Measurements from ENCODE around the gene SARM1. TPM values are rescaled to one million over a fixed set of nuclear protein-coding genes. Genes with fewer than 3 reads are reported as not detected.

The SARM1 gene
- total RNA-seq, 1 experiment from 2014 or later: 17.4 TPM

DNA sequence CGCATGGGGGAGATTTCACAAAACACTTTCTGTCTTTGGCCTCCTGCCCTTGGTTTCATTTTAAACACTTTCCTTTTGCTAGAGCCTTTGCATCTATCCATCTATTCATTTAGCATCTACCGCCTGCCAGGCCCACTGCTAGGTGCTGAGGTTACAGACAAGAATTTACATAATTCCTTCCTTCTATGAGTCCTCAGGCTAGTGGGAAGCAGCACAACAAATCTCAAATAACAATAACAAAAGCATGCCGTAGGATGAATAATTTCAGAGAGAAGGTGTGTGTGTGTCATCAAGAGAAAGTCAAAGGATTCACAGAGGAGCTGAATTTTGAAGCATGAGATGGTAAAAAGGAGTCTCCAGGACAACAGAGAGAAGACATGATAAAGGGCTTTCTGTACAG is 40.6 kb downstream of the SARM1 start:
- no peaks in the 10 kb centered on the region for H3K27me3 ChIP-seq (ENCODE audit: control insufficient read depth, insufficient read depth, low read length)
- intact Hi-C loops (cut with micrococcal nuclease; ENCODE audit: unreplicated experiment): no loop called here
- ATAC-seq (no peak), DNase-seq (ENCODE audit: low read depth, low spot score) (no peak)
- H3K27ac ChIP-seq (ENCODE audit: low read length): no peak overlapping the region
- H3K4me3 ChIP-seq (ENCODE audit: low read depth in 2 of 2, low read length in 2 of 2): no peak overlapping the region
- no TSS peak for BruUV-seq (replicated peaks)
- no peaks in the 10 kb centered on the region for H3K36me3 ChIP-seq (ENCODE audit: control insufficient read depth, insufficient read depth, low read length)
- no peaks in the 10 kb centered on the region for H3K4me1 ChIP-seq (ENCODE audit: control insufficient read depth, insufficient read depth, low read length)
- H3K9me3 ChIP-seq (ENCODE audit: control insufficient read depth, insufficient read depth, low read depth, low read length): no peaks in the 10 kb centered on the region
- ChIA-PET POLR2A (no interaction called here), CTCF (no interaction called here)
- TF ChIP-seq POLR2AphosphoS5 (IDR thresholded peaks at IDR 0.05; ENCODE audit: low read depth, low read length): no peak
- in situ Hi-C loops (cut with HindIII; ENCODE audit: low pct_unique_long_range_greater_than_20kb, low sequenced_read_pairs): no loop called here

DNA sequence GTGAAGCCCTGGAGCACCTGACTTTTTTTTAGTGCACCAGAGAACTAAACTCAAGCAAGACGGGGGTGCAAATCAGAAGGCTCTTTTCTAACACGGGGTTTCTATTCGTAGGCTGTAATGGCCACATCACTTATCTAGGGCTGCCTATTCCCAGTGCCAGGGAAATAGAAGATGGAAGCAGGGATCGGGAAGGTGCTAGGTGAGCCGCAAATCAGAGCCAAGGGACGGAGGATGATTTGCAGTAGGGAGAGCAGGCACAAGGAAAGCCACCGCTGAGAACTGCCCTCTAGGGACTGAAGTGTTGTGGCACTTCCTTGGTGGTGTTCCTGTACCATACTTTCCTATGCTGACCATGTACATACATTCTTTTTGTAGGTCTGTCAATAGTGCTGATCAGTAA is 42.3 kb downstream of the SARM1 start:
- H3K27ac ChIP-seq (ENCODE audit: low read length): no peak overlapping the region
- no peaks in the 10 kb centered on the region for H3K4me1 ChIP-seq (ENCODE audit: control insufficient read depth, insufficient read depth, low read length)
- POLR2A ChIA-PET: no interaction called here
- H3K36me3 ChIP-seq (ENCODE audit: control insufficient read depth, insufficient read depth, low read length): no peaks in the 10 kb centered on the region
- TF ChIP-seq POLR2AphosphoS5 (IDR thresholded peaks at IDR 0.05; ENCODE audit: low read depth, low read length): no peak
- TF ChIP-seq, protein P1, sequence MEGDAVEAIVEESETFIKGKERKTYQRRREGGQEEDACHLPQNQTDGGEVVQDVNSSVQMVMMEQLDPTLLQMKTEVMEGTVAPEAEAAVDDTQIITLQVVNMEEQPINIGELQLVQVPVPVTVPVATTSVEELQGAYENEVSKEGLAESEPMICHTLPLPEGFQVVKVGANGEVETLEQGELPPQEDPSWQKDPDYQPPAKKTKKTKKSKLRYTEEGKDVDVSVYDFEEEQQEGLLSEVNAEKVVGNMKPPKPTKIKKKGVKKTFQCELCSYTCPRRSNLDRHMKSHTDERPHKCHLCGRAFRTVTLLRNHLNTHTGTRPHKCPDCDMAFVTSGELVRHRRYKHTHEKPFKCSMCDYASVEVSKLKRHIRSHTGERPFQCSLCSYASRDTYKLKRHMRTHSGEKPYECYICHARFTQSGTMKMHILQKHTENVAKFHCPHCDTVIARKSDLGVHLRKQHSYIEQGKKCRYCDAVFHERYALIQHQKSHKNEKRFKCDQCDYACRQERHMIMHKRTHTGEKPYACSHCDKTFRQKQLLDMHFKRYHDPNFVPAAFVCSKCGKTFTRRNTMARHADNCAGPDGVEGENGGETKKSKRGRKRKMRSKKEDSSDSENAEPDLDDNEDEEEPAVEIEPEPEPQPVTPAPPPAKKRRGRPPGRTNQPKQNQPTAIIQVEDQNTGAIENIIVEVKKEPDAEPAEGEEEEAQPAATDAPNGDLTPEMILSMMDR (IDR thresholded peaks at IDR 0.05): peak; percentile 12; the same call in 1 of the 2 replicates
- no peak overlapping the region for H3K4me3 ChIP-seq (ENCODE audit: low read depth in 2 of 2, low read length in 2 of 2)
- intact Hi-C loops (cut with micrococcal nuclease; ENCODE audit: unreplicated experiment): no loop called here
- ATAC-seq (no peak), DNase-seq (ENCODE audit: low read depth, low spot score) (no peak)
- CTCF ChIA-PET: no interaction called here
- in situ Hi-C loops (cut with HindIII; ENCODE audit: low pct_unique_long_range_greater_than_20kb, low sequenced_read_pairs): no loop called here
- H3K9me3 ChIP-seq (ENCODE audit: control insufficient read depth, insufficient read depth, low read depth, low read length): no peaks in the 10 kb centered on the region
- no peaks in the 10 kb centered on the region for H3K27me3 ChIP-seq (ENCODE audit: control insufficient read depth, insufficient read depth, low read length)
- no TSS peak for BruUV-seq (replicated peaks)

DNA sequence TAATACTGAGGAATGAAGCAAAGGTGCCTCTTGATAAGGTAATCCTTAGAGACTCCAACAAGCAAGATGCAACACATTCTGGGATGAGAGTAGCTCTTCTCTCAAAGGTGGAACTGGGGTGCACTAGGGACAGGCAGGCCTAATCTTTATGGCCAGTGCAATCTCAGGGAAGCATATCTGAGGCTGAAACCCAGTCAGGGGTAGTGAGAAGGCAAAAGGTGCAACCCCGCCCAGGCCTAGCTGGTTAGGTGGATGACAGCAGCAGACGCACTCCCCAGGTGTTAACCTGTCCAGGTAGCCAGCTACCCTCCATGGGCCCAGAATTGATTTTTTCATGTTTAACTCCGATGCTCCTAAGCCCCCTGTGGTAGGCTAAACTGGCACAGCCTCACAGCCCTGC is 44.4 kb downstream of the SARM1 start:
- in situ Hi-C loops (cut with HindIII; ENCODE audit: low pct_unique_long_range_greater_than_20kb, low sequenced_read_pairs): no loop called here
- no TSS peak for BruUV-seq (replicated peaks)
- ATAC-seq: no peak
- H3K27me3 ChIP-seq (ENCODE audit: control insufficient read depth, insufficient read depth, low read length): no peaks in the 10 kb centered on the region
- H3K27ac ChIP-seq (ENCODE audit: low read length): no peak overlapping the region
- POLR2A ChIA-PET: interaction anchor here (0.7 kb wide), 1 partner anchor 14 kb away, joined by 4 read pairs; no protein-coding TSS in a partner anchor
- CTCF ChIA-PET: interaction anchor here (0.6 to 1.8 kb wide), 3 partner anchors 11 to 135 kb away, joined by 3 to 8 read pairs (median 3); no protein-coding TSS in a partner anchor
- H3K4me3 ChIP-seq (ENCODE audit: low read depth in 2 of 2, low read length in 2 of 2): no peak overlapping the region
- no peak for TF ChIP-seq SIN3A (IDR thresholded peaks at IDR 0.05; ENCODE audit: borderline replicate concordance, insufficient read depth, low read depth, low read length)
- no peak for TF ChIP-seq POLR2AphosphoS5 (IDR thresholded peaks at IDR 0.05; ENCODE audit: low read depth, low read length)
- no peak for TF ChIP-seq TCF7L2 (IDR thresholded peaks at IDR 0.05; ENCODE audit: low read depth, low read length)
- TF ChIP-seq, protein P1 (IDR thresholded peaks at IDR 0.05): no peak
- TF ChIP-seq, protein P2, sequence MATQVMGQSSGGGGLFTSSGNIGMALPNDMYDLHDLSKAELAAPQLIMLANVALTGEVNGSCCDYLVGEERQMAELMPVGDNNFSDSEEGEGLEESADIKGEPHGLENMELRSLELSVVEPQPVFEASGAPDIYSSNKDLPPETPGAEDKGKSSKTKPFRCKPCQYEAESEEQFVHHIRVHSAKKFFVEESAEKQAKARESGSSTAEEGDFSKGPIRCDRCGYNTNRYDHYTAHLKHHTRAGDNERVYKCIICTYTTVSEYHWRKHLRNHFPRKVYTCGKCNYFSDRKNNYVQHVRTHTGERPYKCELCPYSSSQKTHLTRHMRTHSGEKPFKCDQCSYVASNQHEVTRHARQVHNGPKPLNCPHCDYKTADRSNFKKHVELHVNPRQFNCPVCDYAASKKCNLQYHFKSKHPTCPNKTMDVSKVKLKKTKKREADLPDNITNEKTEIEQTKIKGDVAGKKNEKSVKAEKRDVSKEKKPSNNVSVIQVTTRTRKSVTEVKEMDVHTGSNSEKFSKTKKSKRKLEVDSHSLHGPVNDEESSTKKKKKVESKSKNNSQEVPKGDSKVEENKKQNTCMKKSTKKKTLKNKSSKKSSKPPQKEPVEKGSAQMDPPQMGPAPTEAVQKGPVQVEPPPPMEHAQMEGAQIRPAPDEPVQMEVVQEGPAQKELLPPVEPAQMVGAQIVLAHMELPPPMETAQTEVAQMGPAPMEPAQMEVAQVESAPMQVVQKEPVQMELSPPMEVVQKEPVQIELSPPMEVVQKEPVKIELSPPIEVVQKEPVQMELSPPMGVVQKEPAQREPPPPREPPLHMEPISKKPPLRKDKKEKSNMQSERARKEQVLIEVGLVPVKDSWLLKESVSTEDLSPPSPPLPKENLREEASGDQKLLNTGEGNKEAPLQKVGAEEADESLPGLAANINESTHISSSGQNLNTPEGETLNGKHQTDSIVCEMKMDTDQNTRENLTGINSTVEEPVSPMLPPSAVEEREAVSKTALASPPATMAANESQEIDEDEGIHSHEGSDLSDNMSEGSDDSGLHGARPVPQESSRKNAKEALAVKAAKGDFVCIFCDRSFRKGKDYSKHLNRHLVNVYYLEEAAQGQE (IDR thresholded peaks at IDR 0.05; ENCODE audit: insufficient read depth in 1 of 2, low read depth in 2 of 2, low read length in 1 of 2): no peak
- no peaks in the 10 kb centered on the region for H3K36me3 ChIP-seq (ENCODE audit: control insufficient read depth, insufficient read depth, low read length)
- no peaks in the 10 kb centered on the region for H3K9me3 ChIP-seq (ENCODE audit: control insufficient read depth, insufficient read depth, low read depth, low read length)
- DNase-seq (ENCODE audit: low read depth, low spot score): no peak
- no peaks in the 10 kb centered on the region for H3K4me1 ChIP-seq (ENCODE audit: control insufficient read depth, insufficient read depth, low read length)
- intact Hi-C loops (cut with micrococcal nuclease; ENCODE audit: unreplicated experiment): no loop called here

Data from Panc1 (cell line).